Breast epithelium (tissue), 4 donors: ENCODE results near the gene ENC1. TPM values are rescaled to one million over a fixed set of nuclear protein-coding genes. Genes with fewer than 3 reads are reported as not detected.

Experiments
- DNase-seq, 2 donors: peaks; one replicate each; pipeline ENCODE4 v3.0.0-alpha.2; 2019; ENCODE audit warnings: low spot score in 2 of 2
- H3K27ac ChIP-seq, 2 donors: fragments of 200-600 bp; sonication (generic) in 1 of 2; one replicate each; pipeline ENCODE4 v1.5.1; 2016 to 2019; ENCODE audit warnings: mild to moderate bottlenecking in 1 of 2
- H3K27me3 ChIP-seq, 2 donors: fragments of 200-600 bp; sonication (generic) in 1 of 2; one replicate each; pipeline versions ENCODE4 v1.5.1 to v1.6.0; 2017 to 2019; ENCODE audit warnings: control low read depth in 1 of 2, mild to moderate bottlenecking in 1 of 2
- H3K36me3 ChIP-seq: fragments of 200-600 bp; one replicate; pipeline ENCODE4 v1.5.1; 2019
- H3K4me1 ChIP-seq, 2 donors: fragments of 200-600 bp; sonication (generic); one replicate each; pipeline ENCODE4 v1.5.1; 2016 to 2019; ENCODE audit warnings: control low read depth in 1 of 2
- H3K4me3 ChIP-seq, 3 donors: fragments of 200-600 bp; sonication (generic); 1 replicate in 2 of 3; 2 replicates in 1 of 3; pipeline ENCODE4 v1.5.1; 2016 to 2019; ENCODE audit warnings: mild to moderate bottlenecking in 3 of 3, moderate library complexity in 2 of 3
- H3K9me3 ChIP-seq, 2 donors: fragments of 200-600 bp; sonication (generic) in 1 of 2; one replicate each; pipeline ENCODE4 v1.5.1; 2016 to 2019; ENCODE audit warnings: control low read depth in 1 of 2
- POLR2A ChIP-seq: fragments of 450-650 bp; IDR thresholded peaks from one replicate; pipeline ENCODE4 v1.6.1; 2016; ENCODE audit warnings: antibody characterized with exemption, mild to moderate bottlenecking, moderate library complexity
- POLR2AphosphoS5 ChIP-seq, 3 donors: sonication (generic); formaldehyde crosslinking; IDR thresholded peaks; one replicate each; pipeline ENCODE4 v1.6.1; 2017; ENCODE audit warnings: antibody characterized with exemption in 3 of 3
- intact Hi-C: fragments of 100-400 bp; cut with DNase I; formaldehyde crosslinking; loops from one replicate; pipeline ENCODE4 v1.15.1; 2023; ENCODE audit warnings: low total_unique reads
- total RNA-seq, 3 donors: library from RNA; depleted of rRNA; stranded (reverse); fragments of >200 nt; gene quantifications; one replicate each; pipeline ENCODE4 v1.1.0, GENCODE V29; 2016
- TF ChIP-seq, protein P1 (sequence below), 3 donors: fragments of 450-650 bp; IDR thresholded peaks; one replicate each; pipeline ENCODE4 v1.5.1; 2016 to 2017; ENCODE audit warnings: antibody characterized with exemption in 3 of 3, mild to moderate bottlenecking in 3 of 3, moderate library complexity in 3 of 3

ENC1 gene
- total RNA-seq, 3 donors from 2014 or later, result 8.3 to 16.7 (median 13.8) TPM

GRCh38 chr5:74618106-74618505, 22.4 kb downstream of the ENC1 start:
- Histone ChIP-seq H3K4me3 (no peak overlapping the region), H3K36me3 (no peaks in the 10 kb centered on the region), H3K27ac (no peak overlapping the region), H3K27me3 (no peaks in the 10 kb centered on the region), H3K9me3 (no peaks in the 10 kb centered on the region), H3K4me1 (no peaks in the 10 kb centered on the region)
- intact Hi-C loops, result loop anchor here (5.0 kb wide), 1 partner anchor 951 kb away; no protein-coding TSS in a partner anchor
- DNase-seq, result no peak
- TF ChIP-seq POLR2AphosphoS5 (IDR thresholded peaks at IDR 0.05) (no peak), POLR2A (no peak)
- TF ChIP-seq, protein P1, sequence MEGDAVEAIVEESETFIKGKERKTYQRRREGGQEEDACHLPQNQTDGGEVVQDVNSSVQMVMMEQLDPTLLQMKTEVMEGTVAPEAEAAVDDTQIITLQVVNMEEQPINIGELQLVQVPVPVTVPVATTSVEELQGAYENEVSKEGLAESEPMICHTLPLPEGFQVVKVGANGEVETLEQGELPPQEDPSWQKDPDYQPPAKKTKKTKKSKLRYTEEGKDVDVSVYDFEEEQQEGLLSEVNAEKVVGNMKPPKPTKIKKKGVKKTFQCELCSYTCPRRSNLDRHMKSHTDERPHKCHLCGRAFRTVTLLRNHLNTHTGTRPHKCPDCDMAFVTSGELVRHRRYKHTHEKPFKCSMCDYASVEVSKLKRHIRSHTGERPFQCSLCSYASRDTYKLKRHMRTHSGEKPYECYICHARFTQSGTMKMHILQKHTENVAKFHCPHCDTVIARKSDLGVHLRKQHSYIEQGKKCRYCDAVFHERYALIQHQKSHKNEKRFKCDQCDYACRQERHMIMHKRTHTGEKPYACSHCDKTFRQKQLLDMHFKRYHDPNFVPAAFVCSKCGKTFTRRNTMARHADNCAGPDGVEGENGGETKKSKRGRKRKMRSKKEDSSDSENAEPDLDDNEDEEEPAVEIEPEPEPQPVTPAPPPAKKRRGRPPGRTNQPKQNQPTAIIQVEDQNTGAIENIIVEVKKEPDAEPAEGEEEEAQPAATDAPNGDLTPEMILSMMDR (IDR thresholded peaks at IDR 0.05), result no peak

GRCh38 chr5:74617202-74617601, 23.3 kb downstream of the ENC1 start:
- intact Hi-C loops, result loop anchor here (5.0 kb wide), 1 partner anchor 950 kb away; no protein-coding TSS in a partner anchor
- H3K4me1 ChIP-seq, result no peaks in the 10 kb centered on the region
- no peaks in the 10 kb centered on the region for H3K36me3 ChIP-seq
- H3K4me3 ChIP-seq, result no peak overlapping the region
- no peak overlapping the region for H3K27ac ChIP-seq
- H3K9me3 ChIP-seq, result no peaks in the 10 kb centered on the region
- no peaks in the 10 kb centered on the region for H3K27me3 ChIP-seq
- DNase-seq, result no peak
- TF ChIP-seq POLR2AphosphoS5 (IDR thresholded peaks at IDR 0.05) (no peak), POLR2A (no peak)
- TF ChIP-seq, protein P1 (IDR thresholded peaks at IDR 0.05), result no peak

- Histone ChIP-seq H3K4me3 (no peak overlapping the region), H3K9me3 (no peaks in the 10 kb centered on the region), H3K27ac (no peak overlapping the region), H3K4me1 (no peaks in the 10 kb centered on the region), H3K36me3 (no peaks in the 10 kb centered on the region), H3K27me3 (no peaks in the 10 kb centered on the region)
- TF ChIP-seq POLR2AphosphoS5 (IDR thresholded peaks at IDR 0.05) (no peak), POLR2A (no peak)
- TF ChIP-seq, protein P1 (IDR thresholded peaks at IDR 0.05), result no peak
- no peak for DNase-seq
- intact Hi-C loops, result loop anchor here (5.0 kb wide), 1 partner anchor 949 kb away; no protein-coding TSS in a partner anchor
Observed at GRCh38 chr5:74616236-74617146, 24.0 kb downstream of the ENC1 start.

GRCh38 chr5:74613283-74613682, 27.2 kb downstream of the ENC1 start:
- H3K9me3 ChIP-seq, result no peaks in the 10 kb centered on the region
- no peaks in the 10 kb centered on the region for H3K4me1 ChIP-seq
- no peak overlapping the region for H3K27ac ChIP-seq
- H3K36me3 ChIP-seq, result no peaks in the 10 kb centered on the region
- H3K27me3 ChIP-seq, result no peaks in the 10 kb centered on the region
- H3K4me3 ChIP-seq, result no peak overlapping the region
- intact Hi-C loops, result no loop called here
- DNase-seq, result no peak
- TF ChIP-seq POLR2A (no peak), POLR2AphosphoS5 (IDR thresholded peaks at IDR 0.05) (no peak)
- TF ChIP-seq, protein P1 (IDR thresholded peaks at IDR 0.05), result no peak

DNA sequence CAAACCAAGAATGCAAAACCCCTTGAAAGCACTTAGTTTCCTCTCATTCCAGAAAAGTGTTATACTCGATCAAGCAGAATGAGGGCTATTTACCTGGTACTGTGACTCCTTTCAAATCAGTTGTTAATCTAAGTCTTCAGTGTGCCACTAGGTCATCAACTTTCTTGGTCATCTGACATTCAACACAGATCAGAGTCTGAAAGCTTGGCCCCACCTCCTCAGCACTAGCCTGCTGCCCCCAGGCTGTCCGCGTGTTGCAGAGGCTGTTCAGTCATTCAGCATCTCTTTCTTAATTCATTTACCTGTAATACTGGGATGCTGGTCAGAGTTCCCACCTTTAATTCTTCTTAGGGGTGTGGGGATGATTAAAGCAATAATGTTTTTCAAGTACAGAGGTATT, 28.5 kb downstream of the ENC1 start:
- intact Hi-C loops, result no loop called here
- Histone ChIP-seq H3K4me3 (no peak overlapping the region), H3K9me3 (no peaks in the 10 kb centered on the region), H3K27ac (no peak overlapping the region), H3K36me3 (no peaks in the 10 kb centered on the region), H3K4me1 (no peaks in the 10 kb centered on the region), H3K27me3 (no peaks in the 10 kb centered on the region)
- no peak for TF ChIP-seq POLR2A
- TF ChIP-seq POLR2AphosphoS5 (IDR thresholded peaks at IDR 0.05), result no peak
- TF ChIP-seq, protein P1 (IDR thresholded peaks at IDR 0.05), result no peak
- DNase-seq, result no peak
